Superior temporal gyrus (tissue), 1 donor: Measurements from ENCODE around the gene GGTA1.
"Not testable (repeated sequence)": the region's sequence is repeated elsewhere in the genome, so short reads cannot be mapped to it uniquely, and the experiment has no call there.

Source experiments
- DNase-seq: peaks from one replicate; pipeline ENCODE4 v3.0.0-alpha.2; 2016; ENCODE audit errors: extremely low spot score

GGTA1 gene

GRCh38 chr9:121458449-121458848 is 41.2 kb downstream of the GGTA1 start:
- not testable (repeated sequence) for DNase-seq

DNA sequence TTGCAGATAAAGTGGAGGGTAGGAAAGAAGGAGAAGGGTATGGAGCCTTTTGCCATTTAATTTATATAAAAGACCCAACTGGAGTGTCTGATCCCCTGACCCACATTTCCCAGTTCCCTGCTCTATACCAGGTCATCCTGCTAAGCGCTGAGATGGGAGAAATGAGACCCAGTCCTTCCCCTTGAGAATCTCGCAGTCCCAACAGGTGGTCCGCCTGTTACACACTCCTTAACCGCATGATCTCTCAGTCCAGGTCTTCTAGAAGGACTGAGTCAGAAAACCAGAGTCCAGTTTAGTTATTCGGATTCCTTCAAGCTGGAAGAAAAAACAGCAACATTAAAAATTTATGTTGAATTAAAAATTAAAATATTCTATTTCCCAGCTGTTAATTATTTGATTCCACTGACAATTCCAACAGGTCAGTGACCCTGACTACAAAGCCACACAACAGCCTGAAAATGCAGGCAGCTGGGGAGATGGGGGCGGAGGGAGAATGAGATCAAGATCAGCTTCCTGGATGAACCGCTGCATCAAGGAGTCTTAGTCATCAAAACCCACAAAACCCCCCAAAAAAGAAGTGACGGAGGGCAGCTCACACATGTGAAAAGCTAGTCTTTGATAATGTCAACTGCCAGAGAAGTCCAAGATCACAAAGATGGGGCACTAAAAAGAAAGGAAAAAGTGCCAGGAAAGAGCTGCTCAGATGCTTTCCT is 44.0 kb downstream of the GGTA1 start:
- no peak for DNase-seq

- DNase-seq, result no peak
Measured at GRCh38 chr9:121454972-121455371, 44.7 kb downstream of the GGTA1 start.

DNA sequence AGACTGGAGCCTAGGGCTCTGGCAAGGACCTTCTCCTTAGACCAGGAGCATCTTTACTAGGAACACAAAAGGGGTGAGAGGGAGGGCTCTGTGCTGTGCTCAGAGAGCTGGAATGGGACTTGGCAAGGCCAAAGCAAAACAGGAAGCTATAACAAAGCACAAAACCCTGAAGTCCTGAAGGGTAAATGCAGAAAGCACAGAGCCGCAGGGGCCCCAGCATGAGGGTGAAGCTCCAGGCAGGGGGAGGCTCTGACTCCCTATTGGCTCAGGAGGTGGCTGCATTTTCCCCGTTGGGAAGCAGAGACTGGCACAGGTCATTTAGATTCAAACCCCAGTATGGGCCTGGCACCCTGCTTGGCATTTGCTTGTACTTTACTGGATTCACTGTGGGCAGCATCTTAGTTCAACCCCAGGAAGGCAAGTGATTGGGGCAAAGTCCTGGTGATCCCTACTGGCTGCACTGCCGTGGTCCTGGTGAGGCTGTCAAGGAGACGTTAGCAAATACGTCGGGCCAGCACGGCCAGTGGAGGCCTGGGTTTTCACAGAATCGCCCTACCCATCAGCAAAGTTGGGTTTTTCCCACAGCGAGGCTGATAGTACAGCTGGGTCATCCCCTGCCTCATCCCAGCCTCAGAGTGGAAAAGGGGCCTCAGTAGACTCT is 46.3 kb downstream of the GGTA1 start:
- DNase-seq, result no peak

DNA sequence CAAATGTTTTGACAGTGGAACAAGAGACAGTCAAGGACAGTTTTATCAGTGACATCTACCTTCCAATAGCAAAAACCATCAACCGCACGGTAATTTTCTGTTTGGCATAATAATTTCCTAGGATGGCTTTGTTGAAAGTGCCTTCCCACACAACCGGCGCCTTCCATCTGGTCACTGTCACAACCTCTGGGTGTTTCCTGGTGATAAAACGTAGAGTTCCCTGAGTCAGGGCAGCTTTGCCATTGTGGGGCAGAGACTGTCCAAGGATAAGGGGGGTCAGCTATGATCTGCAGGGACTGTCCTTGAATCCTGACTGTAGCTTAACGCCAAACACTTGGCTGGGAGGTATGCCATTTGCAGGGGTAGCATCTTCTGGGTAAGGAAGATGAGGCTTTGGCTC is 47.6 kb downstream of the GGTA1 start:
- DNase-seq, result no peak

GRCh38 chr9:121451586-121451985 is 48.1 kb downstream of the GGTA1 start:
- no peak for DNase-seq

GRCh38 chr9:121450241-121450640 is 49.4 kb downstream of the GGTA1 start:
- DNase-seq, result no peak

GRCh38 chr9:121449786-121450185 is 49.9 kb downstream of the GGTA1 start:
- DNase-seq, result no peak

DNA sequence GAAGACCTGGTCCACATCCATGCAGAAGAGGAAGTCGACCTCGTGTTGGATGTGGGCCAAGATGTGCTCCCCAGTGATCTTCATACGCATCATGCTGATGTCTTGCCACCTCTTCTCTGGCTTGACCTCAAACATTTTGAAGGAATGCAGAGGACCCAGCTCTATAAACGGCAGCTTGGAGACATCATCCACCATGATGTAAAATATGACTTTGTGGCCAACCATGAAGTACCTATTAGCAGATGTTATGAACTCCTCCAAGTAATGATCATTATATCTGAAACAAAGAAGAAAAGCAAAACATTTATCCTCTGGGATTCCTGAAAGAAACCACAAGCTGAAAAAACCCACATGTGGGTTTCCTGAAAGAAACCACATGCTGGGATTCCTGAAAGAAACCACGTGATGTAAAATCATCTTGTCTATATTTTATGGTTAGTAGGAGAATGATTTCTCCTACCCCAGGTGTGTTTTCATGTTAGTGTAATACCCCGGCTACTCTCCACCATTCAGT is 52.3 kb downstream of the GGTA1 start:
- DNase-seq, result no peak

GRCh38 chr9:121445986-121446385 is 53.7 kb downstream of the GGTA1 start:
- DNase-seq, result no peak

DNA sequence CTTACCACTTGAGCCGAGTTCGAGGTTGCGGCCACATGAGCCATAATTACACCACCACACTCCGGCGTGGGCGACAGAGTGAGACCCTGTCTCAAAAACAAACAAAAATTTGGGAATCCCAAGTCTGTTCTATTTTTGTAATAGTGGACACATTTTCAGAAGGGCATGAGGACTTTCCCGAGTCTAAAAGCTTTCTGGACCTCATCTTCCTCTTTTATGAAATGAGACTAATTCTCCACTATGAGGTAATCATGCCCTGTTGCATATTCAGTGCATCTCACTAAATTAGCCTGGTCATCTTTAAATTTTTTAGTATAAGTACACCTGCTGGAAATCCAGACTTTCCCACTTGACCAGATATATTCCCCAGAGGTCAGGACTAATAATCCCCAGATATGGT is 55.7 kb downstream of the GGTA1 start:
- no peak for DNase-seq

GRCh38 chr9:121441165-121441564 is 58.5 kb downstream of the GGTA1 start:
- DNase-seq, result no peak

- no peak for DNase-seq
Measured at GRCh38 chr9:121439711-121440664, 59.7 kb downstream of the GGTA1 start.

DNA sequence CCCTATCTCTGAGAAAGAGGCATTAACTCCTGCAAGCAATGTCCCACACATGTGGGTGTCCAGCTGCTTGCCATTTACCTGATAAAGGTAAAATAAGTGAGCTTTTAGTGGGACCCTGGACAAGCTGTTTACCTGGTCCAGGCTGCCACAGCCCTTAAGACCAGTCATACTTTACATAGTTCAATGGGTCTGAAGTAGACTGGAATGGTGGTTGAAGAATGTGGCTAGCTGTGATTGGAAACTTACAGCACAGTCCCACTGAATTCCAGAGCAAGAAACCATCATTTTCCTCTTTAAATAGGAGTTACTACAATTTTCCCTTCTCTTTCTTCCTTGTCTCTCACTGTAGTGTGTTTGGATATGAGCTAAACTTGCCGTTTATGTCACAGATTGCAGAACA is 60.6 kb downstream of the GGTA1 start:
- no peak for DNase-seq

- DNase-seq, result no peak
Measured at GRCh38 chr9:121437891-121438290, 61.8 kb downstream of the GGTA1 start.

DNA sequence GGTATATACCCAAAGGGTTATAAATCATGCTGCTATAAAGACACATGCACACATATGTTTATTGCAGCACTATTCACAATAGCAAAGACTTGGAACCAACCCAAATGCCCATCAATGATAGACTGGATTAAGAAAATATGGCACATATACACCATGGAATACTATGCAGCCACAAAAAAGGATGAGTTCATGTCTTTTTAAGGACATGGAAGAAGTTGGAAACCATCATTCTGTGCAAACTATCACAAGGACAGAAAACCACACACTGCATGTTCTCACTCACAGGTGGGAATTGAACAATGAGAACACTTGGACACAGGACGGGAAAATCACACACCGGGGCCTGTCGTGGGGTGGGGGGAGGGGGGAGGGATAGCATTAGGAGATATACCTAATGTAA is 62.6 kb downstream of the GGTA1 start:
- not testable (repeated sequence) for DNase-seq

DNA sequence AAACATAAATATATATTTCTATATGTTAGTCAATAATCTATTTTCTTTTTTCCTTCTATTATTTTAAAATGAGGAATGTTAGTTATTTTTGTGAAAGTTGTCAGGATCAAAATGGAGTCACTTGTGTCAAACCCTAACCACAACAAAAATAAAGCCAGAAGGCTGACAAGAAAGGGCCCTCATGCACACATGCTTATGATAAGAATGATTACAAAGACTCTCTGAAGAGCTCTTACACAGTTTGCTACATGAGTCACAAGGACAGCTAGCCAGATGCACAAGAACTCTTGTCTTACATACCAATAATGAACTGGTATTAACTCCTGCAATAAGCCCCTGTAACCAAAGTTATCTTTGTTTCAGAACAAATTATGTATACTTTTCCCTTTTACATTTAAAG is 64.7 kb downstream of the GGTA1 start:
- no peak for DNase-seq

DNA sequence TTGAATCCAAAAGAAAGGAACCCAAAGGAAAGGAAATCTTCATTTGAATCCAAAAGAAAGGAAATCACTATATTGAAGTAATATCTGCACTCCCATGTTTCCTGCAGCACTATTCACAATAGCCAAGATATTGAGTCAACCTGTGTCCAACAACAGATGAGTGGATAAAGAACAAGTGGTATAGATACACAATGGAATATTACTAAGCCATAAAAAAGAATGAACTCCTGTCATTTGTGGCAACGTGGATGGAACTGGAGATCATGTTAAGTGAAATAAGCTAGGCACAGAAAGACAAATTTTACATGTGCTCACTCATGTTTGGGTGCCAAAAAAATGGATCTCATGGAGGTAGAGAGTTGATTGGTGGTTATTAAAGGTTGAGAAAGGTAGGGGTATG is 71.7 kb downstream of the GGTA1 start:
- DNase-seq, result no peak

DNA sequence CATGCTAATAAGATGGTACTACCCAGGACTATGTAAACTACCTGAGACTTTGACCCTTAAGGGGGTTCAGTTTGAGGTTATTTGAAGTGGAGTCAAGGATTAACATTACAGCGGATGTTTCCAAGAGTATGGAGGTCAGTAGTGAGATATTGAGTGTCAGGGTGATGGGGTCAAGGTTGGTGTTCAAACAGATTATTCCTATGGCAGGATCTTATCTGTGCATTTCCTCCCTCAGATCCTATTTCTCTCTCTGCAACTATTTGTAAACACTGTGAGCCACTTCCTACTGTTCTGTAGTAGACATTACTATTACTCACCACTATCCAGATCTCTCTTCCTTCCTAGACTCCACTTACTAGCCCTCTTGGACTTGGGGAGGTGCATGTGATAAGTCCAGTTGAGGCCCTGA is 75.6 kb downstream of the GGTA1 start:
- no peak for DNase-seq

- no peak for DNase-seq
Measured at GRCh38 chr9:121411993-121412392, 87.7 kb downstream of the GGTA1 start.

DNA sequence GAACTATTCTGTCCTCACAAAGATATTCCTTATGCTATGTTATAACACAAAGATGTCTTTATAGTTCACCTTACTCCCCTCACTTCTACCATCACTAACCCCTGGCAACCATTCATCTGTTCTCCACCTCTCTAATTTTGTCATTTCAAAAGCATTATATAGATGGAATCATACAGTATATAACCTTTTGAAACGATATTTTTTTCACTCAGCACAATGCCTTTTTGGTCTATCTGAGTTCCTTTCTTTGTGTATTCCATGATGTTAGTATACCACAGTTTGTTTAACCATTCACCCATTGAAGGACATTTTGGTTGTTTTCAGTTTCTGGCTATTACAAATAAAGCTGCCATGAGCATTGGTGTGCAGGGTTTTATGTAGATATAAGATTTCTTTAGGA is 93.7 kb downstream of the GGTA1 start:
- DNase-seq, result no peak
